ENCODE measurements around the gene NFATC2IP.
A peak's percentile ranks its signal among the peaks of the same experiment; 100 is the strongest.
"Not testable (repeated sequence)": the region's sequence is repeated elsewhere in the genome, so short reads cannot be mapped to it uniquely, and the experiment has no call there.

The NFATC2IP gene

DNA sequence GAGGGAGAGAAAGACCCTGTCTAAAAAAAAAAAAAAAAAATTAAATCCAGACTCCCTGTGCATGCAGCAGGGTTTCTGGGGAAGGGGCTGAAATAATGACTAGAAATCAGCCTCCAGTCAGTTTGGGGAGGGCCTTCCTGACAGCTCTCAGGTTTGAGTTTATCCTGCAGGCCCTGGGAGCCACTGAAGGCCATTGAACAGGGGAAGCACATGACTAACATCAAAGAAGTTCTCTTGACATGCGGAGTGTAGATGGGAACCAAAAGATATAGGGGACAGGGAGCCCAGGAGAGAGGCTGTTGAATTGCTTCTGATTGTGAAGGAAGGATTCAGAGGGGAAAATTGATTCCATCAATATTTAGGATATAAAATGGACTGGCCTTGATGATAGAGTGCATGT lies 22.9 kb upstream of the NFATC2IP start:
- DNase-seq, result no peak

DNA sequence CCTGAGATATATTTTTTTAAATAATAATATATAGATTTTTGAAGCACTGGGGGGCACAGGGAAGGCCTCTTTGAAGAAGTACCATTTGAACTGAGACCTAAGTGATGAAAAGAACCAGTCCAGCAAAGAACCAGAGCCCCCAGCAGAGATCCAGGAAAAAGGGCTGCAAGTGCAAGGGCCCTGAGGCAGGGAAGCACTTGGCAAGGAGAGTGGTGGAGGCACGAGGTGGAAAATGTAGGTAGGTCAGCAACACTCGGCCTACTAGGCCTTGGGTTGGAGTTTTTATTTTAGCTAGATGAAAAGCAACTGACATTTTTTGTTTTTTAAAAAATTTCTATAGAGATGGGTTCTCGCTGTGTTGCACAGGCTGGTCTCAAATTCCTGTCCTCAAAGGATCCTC lies 20.5 kb upstream of the NFATC2IP start:
- DNase-seq, result no peak

DNA sequence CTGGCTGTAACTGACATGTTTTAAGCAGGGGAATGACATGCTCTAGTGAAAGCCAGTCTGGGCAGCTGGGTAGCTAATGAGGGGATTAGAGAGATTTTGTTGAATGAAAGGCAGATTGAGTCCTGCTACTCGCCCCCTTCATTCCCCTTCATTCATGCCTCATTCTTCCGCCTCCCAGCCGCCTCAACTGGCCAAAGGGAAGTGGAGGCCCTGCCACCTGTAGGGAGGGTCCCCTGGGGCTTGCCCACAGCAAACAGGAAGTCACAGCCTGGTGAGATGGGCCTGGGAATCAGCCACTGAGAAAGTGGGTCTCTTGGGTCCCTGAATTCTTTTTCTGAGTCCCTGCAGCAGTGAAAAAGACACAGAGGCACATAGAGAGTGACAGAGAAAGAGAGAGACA lies 20.1 kb upstream of the NFATC2IP start:
- no peak for DNase-seq

DNA sequence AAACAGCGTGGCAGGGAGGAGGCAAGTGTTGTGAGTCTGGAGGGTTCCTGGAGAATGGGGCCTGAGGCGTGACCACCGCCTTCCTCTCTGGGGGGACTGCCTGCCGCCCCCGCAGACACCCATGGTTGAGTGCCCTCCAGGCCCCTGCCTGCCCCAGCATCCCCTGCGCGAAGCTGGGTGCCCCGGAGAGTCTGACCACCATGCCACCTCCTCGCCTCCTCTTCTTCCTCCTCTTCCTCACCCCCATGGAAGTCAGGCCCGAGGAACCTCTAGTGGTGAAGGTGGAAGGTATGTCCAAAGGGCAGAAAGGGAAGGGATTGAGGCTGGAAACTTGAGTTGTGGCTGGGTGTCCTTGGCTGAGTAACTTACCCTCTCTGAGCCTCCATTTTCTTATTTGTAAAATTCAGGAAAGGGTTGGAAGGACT lies 18.9 kb upstream of the NFATC2IP start, which contains the start of gene CD19:
TSS of gene CD19 (plus strand) at position 171 of the 425 bp plus-strand sequence. CDS start at position 201, 30 bp downstream.
- no peak for DNase-seq

DNA sequence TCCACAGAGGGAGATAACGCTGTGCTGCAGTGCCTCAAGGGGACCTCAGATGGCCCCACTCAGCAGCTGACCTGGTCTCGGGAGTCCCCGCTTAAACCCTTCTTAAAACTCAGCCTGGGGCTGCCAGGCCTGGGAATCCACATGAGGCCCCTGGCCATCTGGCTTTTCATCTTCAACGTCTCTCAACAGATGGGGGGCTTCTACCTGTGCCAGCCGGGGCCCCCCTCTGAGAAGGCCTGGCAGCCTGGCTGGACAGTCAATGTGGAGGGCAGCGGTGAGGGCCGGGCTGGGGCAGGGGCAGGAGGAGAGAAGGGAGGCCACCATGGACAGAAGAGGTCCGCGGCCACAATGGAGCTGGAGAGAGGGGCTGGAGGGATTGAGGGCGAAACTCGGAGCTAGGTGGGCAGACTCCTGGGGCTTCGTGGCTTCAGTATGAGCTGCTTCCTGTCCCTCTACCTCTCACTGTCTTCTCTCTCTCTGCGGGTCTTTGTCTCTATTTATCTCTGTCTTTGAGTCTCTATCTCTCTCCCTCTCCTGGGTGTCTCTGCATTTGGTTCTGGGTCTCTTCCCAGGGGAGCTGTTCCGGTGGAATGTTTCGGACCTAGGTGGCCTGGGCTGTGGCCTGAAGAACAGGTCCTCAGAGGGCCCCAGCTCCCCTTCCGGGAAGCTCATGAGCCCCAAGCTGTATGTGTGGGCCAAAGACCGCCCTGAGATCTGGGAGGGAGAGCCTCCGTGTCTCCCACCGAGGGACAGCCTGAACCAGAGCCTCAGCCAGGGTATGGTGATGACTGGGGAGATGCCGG lies 18.2 kb upstream of the NFATC2IP start:
- DNase-seq, result no peak

DNA sequence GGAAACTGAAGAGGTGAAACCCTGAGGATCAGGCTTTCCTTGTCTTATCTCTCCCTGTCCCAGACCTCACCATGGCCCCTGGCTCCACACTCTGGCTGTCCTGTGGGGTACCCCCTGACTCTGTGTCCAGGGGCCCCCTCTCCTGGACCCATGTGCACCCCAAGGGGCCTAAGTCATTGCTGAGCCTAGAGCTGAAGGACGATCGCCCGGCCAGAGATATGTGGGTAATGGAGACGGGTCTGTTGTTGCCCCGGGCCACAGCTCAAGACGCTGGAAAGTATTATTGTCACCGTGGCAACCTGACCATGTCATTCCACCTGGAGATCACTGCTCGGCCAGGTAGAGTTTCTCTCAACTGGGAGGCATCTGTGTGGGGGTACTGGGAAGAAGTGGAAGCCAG lies 17.6 kb upstream of the NFATC2IP start:
- no peak for DNase-seq

DNA sequence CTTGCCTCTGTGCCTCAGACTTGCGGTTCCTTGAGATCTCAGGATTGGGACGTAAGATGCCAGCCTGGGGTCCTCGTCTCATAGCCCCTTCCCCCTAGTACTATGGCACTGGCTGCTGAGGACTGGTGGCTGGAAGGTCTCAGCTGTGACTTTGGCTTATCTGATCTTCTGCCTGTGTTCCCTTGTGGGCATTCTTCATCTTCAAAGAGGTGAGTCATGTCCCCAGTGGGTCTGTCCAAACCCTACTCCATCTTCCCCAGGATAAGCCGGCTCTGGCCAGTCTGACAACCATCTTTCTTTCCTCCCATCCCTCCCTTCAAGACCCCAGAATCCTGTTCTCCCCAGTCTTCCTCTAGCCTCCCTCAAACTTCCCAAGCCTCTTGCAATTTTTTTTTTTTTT lies 15.4 kb upstream of the NFATC2IP start:
- DNase-seq, result no peak

DNA sequence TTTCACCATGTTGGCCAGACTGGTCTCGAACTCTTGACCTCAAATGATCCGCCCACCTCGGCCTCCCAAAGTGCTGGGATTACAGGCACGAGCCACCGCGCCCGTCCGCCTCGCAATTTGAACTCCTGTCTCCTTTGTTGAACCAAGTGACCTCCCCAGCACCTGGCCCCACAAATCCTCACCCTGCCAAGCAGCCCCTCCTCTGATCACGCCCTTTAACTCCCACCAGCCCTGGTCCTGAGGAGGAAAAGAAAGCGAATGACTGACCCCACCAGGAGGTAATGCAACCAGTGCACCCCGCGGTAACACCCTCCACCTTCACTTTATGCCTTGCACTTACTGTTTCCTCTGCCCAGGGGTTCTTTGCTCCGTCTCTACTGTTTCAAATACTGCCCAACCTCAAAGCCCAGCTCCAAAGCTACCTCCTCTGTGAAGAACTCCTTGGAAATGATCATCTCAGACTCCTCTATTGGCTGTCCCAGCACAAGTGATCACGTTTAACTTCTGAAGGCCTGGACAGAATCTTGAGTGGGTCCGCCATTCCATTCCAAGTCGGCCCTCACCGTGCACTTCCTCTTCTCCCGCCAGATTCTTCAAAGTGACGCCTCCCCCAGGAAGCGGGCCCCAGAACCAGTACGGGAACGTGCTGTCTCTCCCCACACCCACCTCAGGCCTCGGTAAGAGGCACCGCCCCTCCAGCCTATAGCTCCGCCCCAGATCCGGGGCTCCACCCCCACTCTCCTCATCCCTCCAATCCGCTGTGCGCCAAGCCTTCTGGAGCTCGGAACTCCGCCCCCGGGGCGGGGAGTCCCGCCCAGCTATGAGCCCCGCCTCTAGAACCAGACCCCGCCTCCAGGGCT lies 14.6 kb upstream of the NFATC2IP start:
- peak; percentile 73 for DNase-seq

DNA sequence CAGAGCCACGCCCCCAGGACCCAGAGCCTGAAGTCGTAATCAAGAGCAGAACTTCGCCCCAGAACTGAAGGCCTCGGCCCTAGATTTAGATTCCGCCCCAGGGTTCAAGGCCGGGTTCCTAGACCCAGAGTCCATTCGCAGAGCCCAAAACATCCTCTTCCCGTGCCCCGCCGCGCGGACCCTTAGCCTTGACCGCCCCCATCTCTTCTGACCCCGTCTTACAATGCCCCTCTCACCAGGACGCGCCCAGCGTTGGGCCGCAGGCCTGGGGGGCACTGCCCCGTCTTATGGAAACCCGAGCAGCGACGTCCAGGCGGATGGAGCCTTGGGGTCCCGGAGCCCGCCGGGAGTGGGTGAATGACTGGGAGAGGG lies 14.0 kb upstream of the NFATC2IP start:
- DNase-seq, result no peak

DNA sequence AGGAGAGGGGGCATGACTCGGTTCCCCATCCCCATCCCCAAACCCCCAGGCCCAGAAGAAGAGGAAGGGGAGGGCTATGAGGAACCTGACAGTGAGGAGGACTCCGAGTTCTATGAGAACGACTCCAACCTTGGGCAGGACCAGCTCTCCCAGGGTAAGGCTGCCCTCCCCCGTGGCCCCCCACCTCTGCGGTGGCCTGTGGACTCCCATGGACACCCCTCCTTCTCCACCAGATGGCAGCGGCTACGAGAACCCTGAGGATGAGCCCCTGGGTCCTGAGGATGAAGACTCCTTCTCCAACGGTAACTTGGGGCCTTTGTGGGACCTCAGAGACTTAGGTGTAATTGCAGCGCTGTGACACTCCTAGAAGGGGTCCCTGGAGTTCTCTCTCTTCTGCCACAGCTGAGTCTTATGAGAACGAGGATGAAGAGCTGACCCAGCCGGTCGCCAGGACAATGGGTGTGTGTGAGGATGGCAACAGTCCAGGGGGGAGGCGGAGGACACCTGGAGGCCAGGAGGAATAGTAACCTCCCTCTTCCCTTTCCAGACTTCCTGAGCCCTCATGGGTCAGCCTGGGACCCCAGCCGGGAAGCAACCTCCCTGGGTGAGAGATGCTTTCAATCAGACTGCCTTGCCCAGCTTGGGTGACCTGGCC lies 13.4 kb upstream of the NFATC2IP start:
- DNase-seq, result no peak

DNA sequence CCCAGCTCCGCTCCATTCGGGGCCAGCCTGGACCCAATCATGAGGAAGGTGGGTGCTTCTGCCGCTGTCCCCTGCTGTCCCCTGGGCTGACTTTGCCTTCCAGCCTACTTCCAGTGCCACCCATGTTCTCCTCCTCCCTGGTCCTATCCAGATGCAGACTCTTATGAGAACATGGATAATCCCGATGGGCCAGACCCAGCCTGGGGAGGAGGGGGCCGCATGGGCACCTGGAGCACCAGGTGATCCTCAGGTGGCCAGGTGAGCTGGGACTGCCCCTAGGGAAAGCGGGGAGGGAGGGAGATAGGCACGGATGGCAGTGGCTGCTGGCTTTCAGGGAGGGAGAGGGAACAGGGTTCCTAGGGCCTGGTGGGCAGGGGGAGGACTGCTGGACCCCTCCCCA lies 12.0 kb upstream of the NFATC2IP start:
- no peak for DNase-seq

DNA sequence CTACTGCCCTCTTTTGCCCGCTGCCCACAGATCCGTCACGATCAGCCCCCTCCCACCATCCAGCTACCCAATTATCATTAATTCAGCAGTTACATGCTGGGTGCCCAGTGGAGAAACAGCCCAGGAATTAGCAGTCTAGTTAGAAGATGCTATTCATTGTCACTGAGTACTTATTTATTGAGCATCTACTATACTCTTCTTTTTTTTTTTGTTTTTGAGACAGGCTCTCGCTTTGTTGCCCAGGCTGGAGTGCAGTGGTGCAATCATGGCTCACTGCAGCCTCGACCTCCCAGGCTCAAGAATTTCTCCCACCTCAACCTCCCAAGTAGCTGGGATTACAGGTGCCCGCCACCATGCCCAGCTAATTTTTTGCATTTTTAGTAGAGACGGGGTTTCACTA lies 10.9 kb upstream of the NFATC2IP start:
- DNase-seq, result not testable (repeated sequence)

DNA sequence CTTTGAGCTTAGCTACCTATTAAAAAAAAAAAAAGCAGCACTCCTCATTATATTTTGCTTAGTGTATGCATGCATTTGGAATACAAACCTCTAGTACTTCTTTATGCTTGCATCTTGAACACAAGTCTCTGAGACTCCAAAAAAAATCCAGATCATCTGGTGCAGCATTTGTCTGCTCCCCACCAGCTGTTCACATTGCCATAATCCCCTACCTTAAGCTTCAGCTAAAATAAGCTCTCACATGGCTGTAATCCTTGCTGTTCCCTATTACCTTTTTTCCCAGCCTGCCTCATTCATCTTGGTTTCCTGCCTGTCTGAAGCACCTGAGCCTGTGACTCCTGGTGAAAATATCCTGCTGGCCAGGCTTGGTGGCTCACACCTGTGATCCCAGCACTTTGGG lies 7.5 kb upstream of the NFATC2IP start:
- no peak for DNase-seq

DNA sequence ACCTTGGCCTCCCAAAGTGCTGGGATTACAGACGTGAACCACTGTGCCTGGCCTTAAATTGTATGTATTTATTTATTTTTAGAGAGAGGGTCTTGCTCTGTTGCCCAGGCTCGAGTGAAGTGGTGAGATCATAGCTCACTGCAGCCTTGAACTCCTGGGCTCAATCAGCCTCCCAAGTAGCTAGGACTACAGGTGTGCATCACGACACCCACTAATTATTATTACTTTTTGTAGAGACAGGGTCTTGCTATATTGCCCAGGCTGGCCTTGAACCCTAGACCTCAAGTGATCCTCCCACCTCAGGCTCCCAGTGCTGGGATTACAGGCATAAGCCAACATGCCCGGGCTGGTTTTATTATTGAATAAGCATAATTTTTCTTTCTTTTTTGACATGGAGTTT lies 4.1 kb upstream of the NFATC2IP start:
- DNase-seq, result no peak

DNA sequence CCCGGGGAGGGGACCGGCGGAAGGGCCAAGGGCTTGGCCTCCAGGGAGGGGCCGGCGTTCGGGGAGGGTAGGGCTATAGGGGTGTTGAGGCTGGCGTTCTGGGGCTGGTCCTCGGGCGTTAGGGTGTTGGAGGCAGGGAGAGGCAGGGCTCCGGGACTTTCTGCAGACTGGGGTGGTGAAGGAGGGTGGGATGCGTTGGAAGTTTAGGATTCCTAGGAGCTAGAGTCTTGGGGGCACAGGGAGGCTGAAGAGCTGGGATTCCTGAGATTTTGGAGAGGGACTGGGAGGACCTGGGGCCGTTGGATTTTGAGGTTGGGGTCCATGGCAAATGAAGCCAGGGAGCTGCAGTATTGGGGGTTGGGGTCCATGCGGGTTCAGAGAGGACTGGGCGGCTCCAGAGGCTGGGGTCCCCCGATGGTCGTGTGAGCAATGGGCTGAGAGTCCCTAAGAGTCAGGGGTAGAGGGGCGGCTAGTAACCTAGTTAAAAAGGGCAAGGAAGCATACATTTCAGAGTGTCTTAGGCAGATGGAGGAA lies 740 bp downstream of the NFATC2IP start:
- DNase-seq, result no peak

DNA sequence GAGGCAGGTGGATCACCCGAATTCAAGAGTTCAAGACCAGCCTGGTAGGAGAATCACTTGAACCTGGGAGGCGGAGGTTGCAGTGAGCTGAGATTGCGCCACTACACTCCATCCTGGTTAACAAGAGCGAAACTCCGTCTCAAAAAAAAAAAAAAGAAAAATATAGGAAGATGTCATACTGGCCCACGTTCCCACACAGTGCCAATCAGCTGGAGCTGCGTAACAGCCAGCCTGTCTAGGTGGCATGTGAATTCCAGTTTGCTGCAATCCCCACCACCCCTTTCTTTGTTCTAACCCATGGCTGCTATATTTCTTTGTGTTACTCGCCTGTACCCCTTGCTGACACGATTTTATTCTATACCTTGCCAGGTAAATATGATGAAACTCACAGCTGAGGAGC lies 7.5 kb downstream of the NFATC2IP start:
- DNase-seq, result no peak

DNA sequence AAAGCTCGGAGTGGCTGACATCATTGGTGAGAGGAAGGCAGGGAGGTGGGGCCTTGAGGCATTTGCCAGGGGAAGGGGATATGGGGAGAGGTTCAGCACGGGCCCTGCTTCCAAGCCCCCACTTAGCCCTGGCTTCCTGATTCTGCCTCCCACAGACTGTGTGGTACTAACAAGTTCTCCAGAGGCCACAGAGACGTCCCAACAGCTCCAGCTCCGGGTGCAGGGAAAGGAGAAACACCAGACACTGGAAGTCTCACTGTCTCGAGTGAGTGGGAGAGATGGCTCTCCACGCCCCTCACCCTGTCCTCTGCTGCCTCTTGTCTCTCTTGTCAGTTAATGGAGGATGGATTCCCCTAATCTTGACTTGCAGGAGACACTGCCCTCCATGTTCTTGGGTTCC lies 8.1 kb downstream of the NFATC2IP start:
- no peak for DNase-seq

DNA sequence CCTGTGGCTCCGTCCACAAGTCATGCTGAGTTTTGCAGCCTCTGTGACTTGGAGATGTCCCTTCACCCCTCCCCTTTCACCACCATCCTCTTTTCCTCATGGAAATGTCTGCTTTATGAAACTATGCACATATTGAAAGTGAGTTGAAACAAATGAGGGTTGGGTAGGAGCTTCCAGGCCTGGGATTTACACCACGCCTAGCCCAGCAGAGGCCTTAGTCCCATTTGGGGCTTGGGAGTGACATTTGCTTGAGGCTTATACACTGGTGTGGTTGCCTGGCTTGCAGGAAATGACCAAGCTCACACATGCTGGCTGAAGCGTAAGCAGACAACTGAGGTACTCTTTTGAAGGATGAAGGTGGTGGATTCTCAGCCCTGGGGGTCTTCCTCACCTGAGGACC lies 13.3 kb downstream of the NFATC2IP start:
- no peak for DNase-seq

DNA sequence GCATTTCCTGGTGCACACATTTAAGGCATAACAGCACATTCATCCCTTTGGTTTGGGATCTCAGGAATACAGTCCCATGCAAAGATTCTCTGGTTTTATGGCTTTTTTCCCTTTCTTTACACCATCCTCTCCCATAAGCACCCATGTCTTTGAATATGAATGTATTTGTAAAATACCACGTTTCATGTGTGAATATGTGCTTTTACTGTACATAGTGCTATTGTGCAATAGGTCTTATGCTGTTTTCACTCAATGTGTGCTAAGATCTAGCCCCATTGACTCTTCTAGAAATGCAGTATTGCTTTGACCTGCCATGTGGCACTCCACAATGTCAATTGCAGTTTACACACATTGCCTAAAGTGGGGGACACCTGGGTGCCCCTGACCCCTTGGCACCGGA lies 13.8 kb downstream of the NFATC2IP start:
- DNase-seq, result no peak

DNA sequence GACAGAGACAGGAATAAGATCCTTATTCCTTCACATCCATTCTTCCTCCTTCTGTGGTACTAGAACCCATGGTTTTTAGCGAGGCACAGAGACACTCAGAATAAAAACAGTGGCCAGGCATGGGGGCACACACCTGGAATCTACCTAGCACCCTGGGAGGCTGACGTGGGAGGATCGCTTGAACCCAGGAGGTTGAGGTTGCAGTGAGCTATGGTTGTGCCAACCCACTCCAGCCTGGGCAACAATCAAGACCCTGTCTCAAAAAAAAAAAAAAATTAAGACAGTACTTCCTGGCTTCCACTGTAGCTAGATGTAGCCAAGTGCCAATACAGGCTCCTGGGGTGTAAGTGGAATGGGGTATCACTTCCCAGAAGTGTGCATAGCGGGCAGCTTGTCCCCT lies 16.4 kb downstream of the NFATC2IP start:
- no peak for DNase-seq

DNA sequence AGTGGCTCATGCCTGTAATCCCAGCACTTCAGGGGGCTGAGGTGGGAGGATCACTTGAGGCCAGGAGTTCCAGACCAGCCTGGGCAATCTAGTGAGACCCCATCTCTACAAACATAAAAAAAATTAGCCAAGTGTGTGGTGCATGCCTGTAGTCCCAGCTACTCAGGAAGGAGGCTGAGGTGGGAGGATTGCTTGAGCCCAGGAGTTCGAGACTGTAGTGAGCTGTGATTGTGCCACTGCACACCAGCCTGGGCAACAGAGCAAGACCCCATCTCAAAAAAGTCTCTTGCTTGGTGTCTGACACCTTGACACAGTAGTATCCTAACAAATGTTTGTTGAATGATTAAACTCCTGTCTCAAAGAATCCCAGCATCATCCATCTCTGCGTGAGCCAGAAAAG lies 19.0 kb downstream of the NFATC2IP start:
- not testable (repeated sequence) for DNase-seq

DNA sequence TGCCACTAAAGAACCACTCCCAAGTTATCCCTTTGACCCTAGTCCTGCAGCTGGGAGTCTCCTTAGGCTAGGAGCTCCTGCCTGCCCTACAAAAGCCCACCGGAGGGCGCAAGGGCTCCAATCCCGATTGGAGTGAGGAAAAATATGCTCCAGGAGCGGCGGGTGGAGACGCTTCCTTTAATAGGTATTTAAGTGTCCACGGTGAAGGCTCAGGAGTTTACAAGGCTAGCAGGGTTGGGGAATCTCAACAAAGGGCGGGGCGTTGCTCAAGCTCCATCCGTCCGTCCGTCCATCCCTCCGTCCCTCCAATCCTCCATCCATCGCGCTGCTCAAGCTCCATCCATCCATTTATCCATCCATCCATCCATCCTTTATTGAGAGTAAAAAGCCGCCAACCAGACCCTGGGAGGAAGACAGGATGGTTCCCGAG lies 23.3 kb downstream of the NFATC2IP start:
- no peak for DNase-seq

DNA sequence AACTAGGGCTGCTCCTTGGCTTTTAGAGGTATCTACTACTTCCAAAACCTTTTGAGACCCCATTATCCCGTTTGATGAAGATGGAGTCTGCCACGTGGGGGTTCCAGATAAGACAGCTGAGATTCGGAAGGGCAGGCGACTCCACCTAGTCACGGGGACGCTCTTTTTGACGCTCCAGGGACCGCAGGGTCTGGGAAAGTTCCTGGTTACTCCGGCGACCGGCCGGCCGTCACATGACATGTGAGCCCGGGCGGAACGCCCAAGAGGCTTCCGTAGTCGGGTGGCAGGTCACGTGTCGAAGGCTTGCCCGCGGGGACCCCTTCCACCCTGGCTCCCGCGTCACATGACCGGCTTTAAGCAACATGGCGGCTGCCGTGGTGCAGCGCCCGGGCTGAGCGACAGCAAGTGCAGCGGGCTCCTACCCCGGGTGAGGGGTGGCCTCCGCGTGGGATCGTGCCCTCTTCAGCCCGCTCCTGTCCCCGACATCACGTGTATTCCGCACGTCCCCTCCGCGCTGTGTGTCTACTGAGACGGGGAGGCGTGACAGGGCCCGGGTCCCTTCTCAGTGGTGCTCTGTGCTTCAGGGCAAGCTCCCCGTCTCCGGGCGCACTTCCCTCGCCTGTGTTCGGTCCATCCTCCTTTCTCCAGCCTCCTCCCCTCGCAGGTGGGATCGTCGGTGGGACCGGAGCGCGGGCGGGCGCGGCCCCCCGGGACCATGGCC lies 23.9 kb downstream of the NFATC2IP start, which contains the start of gene SPNS1:
TSS of gene SPNS1 (plus strand) at position 342 of the 721 bp plus-strand sequence. CDS start at position 716, 374 bp downstream.
- DNase-seq, result peak; percentile 90

All from effector CD4-positive, alpha-beta T cell (primary cell).